Gastroesophageal sphincter (tissue), 3 donors: ENCODE data around the gene RBKS.

Experiments used
- POLR2AphosphoS5 ChIP-seq: sonication (generic); formaldehyde crosslinking; IDR thresholded peaks from one replicate; pipeline ENCODE4 v1.6.1; 2017; ENCODE audit warnings: antibody characterized with exemption
- TF ChIP-seq, protein P1 (sequence below), 4 experiments: fragments of 200-600 bp in 2 of 4; fragments of 450-650 bp in 2 of 4; sonication (generic) in 1 of 4; IDR thresholded peaks; one replicate each; pipeline ENCODE4 v1.5.1; 2017 to 2019; ENCODE audit warnings: antibody characterized with exemption in 4 of 4, mild to moderate bottlenecking in 2 of 4, moderate library complexity in 2 of 4

- TF ChIP-seq POLR2AphosphoS5 = no peak
- TF ChIP-seq, protein P1, sequence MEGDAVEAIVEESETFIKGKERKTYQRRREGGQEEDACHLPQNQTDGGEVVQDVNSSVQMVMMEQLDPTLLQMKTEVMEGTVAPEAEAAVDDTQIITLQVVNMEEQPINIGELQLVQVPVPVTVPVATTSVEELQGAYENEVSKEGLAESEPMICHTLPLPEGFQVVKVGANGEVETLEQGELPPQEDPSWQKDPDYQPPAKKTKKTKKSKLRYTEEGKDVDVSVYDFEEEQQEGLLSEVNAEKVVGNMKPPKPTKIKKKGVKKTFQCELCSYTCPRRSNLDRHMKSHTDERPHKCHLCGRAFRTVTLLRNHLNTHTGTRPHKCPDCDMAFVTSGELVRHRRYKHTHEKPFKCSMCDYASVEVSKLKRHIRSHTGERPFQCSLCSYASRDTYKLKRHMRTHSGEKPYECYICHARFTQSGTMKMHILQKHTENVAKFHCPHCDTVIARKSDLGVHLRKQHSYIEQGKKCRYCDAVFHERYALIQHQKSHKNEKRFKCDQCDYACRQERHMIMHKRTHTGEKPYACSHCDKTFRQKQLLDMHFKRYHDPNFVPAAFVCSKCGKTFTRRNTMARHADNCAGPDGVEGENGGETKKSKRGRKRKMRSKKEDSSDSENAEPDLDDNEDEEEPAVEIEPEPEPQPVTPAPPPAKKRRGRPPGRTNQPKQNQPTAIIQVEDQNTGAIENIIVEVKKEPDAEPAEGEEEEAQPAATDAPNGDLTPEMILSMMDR (IDR thresholded peaks at IDR 0.05) = no peak
Observed at GRCh38 chr2:27922842-27923241, 32.7 kb upstream of the RBKS start.
